BE2C (cell line): Measurements from ENCODE around the gene STARD4.

ENCODE experiments used
- DNase-seq: peaks from one replicate; pipeline ENCODE4 v3.0.0-alpha.2; 2020
- H3K27me3 ChIP-seq: fragments of 250-450 bp; sonication (Bioruptor Pico); 2 replicates; pipeline ENCODE4 v1.5.1; 2020; ENCODE audit warnings: mild to moderate bottlenecking
- H3K36me3 ChIP-seq: fragments of 250-450 bp; sonication (Bioruptor Pico); 2 replicates; pipeline ENCODE4 v1.5.1; 2020; ENCODE audit warnings: mild to moderate bottlenecking
- H3K4me1 ChIP-seq: fragments of 250-450 bp; sonication (Bioruptor Pico); 2 replicates; pipeline ENCODE4 v1.5.1; 2020
- H3K4me3 ChIP-seq: 2 replicates; pipeline ENCODE4 v1.5.1; 2011; ENCODE audit warnings: low read depth, low read length
- H3K9me3 ChIP-seq: fragments of 250-450 bp; sonication (Bioruptor Pico); 2 replicates; pipeline ENCODE4 v1.5.1; 2020
- CTCF ChIP-seq: IDR thresholded peaks from 2 replicates; pipeline ENCODE4 v1.5.1; 2012; ENCODE audit warnings: mild to moderate bottlenecking, low read depth, low read length

The STARD4 gene

GRCh38 chr5:111461255-111461671 lies 51.1 kb downstream of the STARD4 start:
- peak; percentile 75 for DNase-seq
- Histone ChIP-seq H3K36me3 (peaks cover 32% of the 10 kb centered on the region), H3K4me3 (no peak overlapping the region), H3K9me3 (no peaks in the 10 kb centered on the region), H3K4me1 (peaks cover 13% of the 10 kb centered on the region), H3K27me3 (no peaks in the 10 kb centered on the region)
- peak; percentile 97 for TF ChIP-seq CTCF

GRCh38 chr5:111454776-111455175 lies 57.6 kb downstream of the STARD4 start:
- H3K4me1 ChIP-seq = peaks cover 33% of the 10 kb centered on the region
- no peaks in the 10 kb centered on the region for H3K9me3 ChIP-seq
- peaks cover 20% of the 10 kb centered on the region for H3K36me3 ChIP-seq
- no peak for TF ChIP-seq CTCF
- no peak for DNase-seq
- no peak overlapping the region for H3K4me3 ChIP-seq
- H3K27me3 ChIP-seq = no peaks in the 10 kb centered on the region

DNA sequence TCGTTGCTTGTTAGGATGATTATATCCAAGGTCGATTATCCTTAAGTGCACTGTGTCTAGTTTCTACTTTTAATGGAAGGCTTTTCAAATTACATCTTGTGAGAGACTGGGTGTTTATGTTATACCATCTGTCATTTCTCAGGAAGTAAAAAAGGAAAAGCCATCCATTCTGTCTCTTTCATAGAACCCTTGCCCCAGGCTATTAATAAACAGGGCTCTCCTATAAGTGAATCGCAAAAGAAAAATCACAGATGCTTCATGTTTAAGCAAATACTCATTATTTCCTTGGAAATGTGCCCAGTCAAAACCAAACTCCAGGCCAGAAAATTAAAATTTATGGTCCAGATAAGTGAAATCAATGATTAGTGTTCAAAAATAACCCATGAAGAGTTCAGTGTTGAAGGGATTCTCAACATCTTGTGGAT lies 58.1 kb downstream of the STARD4 start:
- peak; percentile 59 for DNase-seq
- Histone ChIP-seq H3K27me3 (no peaks in the 10 kb centered on the region), H3K4me1 (peaks cover 33% of the 10 kb centered on the region), H3K4me3 (no peak overlapping the region), H3K9me3 (no peaks in the 10 kb centered on the region), H3K36me3 (peaks cover 25% of the 10 kb centered on the region)
- no peak for TF ChIP-seq CTCF

GRCh38 chr5:111453747-111454146 lies 58.6 kb downstream of the STARD4 start:
- H3K27me3 ChIP-seq = no peaks in the 10 kb centered on the region
- peaks cover 33% of the 10 kb centered on the region for H3K4me1 ChIP-seq
- peaks cover 27% of the 10 kb centered on the region for H3K36me3 ChIP-seq
- DNase-seq = peak; percentile 86
- no peaks in the 10 kb centered on the region for H3K9me3 ChIP-seq
- TF ChIP-seq CTCF = no peak
- H3K4me3 ChIP-seq = peak overlapping the region; percentile 49

- H3K27me3 ChIP-seq = no peaks in the 10 kb centered on the region
- peaks cover 33% of the 10 kb centered on the region for H3K4me1 ChIP-seq
- H3K36me3 ChIP-seq = peaks cover 28% of the 10 kb centered on the region
- TF ChIP-seq CTCF = 0 out of 2 replicates have a peak, but pooled peaks have one; percentile 3
- no peaks in the 10 kb centered on the region for H3K9me3 ChIP-seq
- DNase-seq = no peak
- H3K4me3 ChIP-seq = peak overlapping the region; percentile 49
Measured at GRCh38 chr5:111453295-111453694, 59.0 kb downstream of the STARD4 start.

GRCh38 chr5:111447822-111448221 lies 64.5 kb downstream of the STARD4 start:
- Histone ChIP-seq H3K4me1 (peaks cover 23% of the 10 kb centered on the region), H3K9me3 (no peaks in the 10 kb centered on the region; the same call in 1 of the 2 replicates), H3K27me3 (no peaks in the 10 kb centered on the region), H3K36me3 (peaks cover 51% of the 10 kb centered on the region), H3K4me3 (no peak overlapping the region)
- no peak for DNase-seq
- no peak for TF ChIP-seq CTCF
